B cell (primary cell): Measurements from ENCODE around the gene CDC42.

ENCODE experiments used
- CTCF ChIP-seq: fragments of 200-600 bp; IDR thresholded peaks from one replicate; pipeline ENCODE4 v1.8.0; 2022; ENCODE audit warnings: antibody characterized with exemption, mild to moderate bottlenecking
- EZH2 ChIP-seq: IDR thresholded peaks from 2 replicates; pipeline ENCODE4 v1.6.1; 2012; ENCODE audit warnings: borderline replicate concordance, low read depth, mild to moderate bottlenecking, moderate library complexity, low read length; ENCODE audit not compliant: insufficient read depth, poor library complexity, severe bottlenecking

- TF ChIP-seq CTCF (no peak), EZH2 (no peak)
Observed at GRCh38 chr1:22030057-22030456, 22.5 kb upstream of the CDC42 start.
